ENCODE results near the gene MALT1.

The MALT1 gene

DNA sequence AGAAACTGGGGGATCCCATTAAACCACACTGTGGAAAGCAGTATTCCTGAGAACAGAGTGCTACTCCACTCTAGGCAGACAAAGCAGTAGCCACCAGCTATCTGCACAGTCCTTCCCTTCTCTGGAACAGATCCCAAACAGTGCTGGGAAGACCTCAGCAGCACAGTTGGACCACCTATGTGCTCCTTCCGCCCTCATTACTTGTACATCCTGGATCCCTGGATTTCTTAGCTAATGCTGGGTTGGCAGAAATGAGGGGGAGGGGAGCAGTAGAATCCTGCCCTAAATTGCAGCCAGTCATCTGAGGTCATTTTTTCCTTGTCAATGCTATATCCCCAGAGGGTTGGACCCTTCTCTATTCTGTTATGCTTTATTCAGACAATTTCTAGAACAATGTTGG is 13.8 kb upstream of the MALT1 start:
- POLR2A ChIA-PET, result interaction anchor here (1.5 kb wide), 1 partner anchor 14 kb away, joined by 3 read pairs; the partner anchor contains the start of gene MALT1
- DNase-seq (ENCODE audit: extremely low spot score), result no peak
- TF ChIP-seq L3MBTL2 (conservative IDR thresholded peaks at IDR 0.05) (no peak), NFRKB (IDR thresholded peaks at IDR 0.05) (no peak), BHLHE40 (IDR thresholded peaks at IDR 0.05; ENCODE audit: borderline replicate concordance) (no peak), CTBP1 (IDR thresholded peaks at IDR 0.05; ENCODE audit: borderline replicate concordance) (no peak), ELF4 (IDR thresholded peaks at IDR 0.05) (no peak), ARNT (IDR thresholded peaks at IDR 0.05) (no peak), HDGF (IDR thresholded peaks at IDR 0.05; ENCODE audit: borderline replicate concordance) (no peak), FOXM1 (IDR thresholded peaks at IDR 0.05; ENCODE audit: borderline replicate concordance) (no peak), LEF1 (IDR thresholded peaks at IDR 0.05; ENCODE audit: borderline replicate concordance) (no peak), FOXK2 (IDR thresholded peaks at IDR 0.05) (no peak), SUZ12 (IDR thresholded peaks at IDR 0.05) (no peak), SP1 (IDR thresholded peaks at IDR 0.05) (no peak)
- TF ChIP-seq, protein P1, sequence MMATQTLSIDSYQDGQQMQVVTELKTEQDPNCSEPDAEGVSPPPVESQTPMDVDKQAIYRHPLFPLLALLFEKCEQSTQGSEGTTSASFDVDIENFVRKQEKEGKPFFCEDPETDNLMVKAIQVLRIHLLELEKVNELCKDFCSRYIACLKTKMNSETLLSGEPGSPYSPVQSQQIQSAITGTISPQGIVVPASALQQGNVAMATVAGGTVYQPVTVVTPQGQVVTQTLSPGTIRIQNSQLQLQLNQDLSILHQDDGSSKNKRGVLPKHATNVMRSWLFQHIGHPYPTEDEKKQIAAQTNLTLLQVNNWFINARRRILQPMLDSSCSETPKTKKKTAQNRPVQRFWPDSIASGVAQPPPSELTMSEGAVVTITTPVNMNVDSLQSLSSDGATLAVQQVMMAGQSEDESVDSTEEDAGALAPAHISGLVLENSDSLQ (IDR thresholded peaks at IDR 0.05), result no peak
- CTCF ChIA-PET, result no interaction called here

DNA sequence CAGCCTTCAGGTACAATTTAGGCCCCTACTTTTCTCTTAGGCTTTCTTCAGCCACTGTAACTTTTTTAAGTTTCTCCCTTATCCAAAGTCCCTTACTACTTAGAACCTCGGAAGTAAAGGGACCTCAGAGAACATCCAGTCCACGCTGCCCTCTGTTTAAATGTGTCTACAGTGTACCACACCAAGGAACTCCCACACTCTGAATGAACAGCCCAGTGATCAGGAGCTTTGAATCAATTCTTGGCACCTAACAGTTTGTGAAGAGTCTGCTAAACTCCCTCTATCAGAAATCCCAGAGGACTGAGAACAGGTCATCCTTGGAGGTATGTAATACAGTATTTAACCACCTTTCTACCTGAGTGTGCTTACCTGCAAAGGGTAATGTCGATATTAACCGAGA is 11.6 kb upstream of the MALT1 start:
- ChIA-PET CTCF (interaction anchor here (1.0 kb wide), 1 partner anchor 11 kb away, joined by 4 read pairs; the partner anchor contains the start of gene MALT1), POLR2A (interaction anchor here (1.2 kb wide), 1 partner anchor 11 kb away, joined by 3 read pairs; the partner anchor contains the start of gene MALT1)
- no peak for TF ChIP-seq NFRKB (IDR thresholded peaks at IDR 0.05)
- no peak for TF ChIP-seq SUZ12 (IDR thresholded peaks at IDR 0.05)
- TF ChIP-seq TARDBP (IDR thresholded peaks at IDR 0.05), result no peak
- no peak for TF ChIP-seq ZNF384 (IDR thresholded peaks at IDR 0.05)
- TF ChIP-seq SP1 (IDR thresholded peaks at IDR 0.05), result no peak
- TF ChIP-seq FOXM1 (IDR thresholded peaks at IDR 0.05; ENCODE audit: borderline replicate concordance), result no peak
- TF ChIP-seq BHLHE40 (IDR thresholded peaks at IDR 0.05; ENCODE audit: borderline replicate concordance), result no peak
- no peak for TF ChIP-seq HDGF (IDR thresholded peaks at IDR 0.05; ENCODE audit: borderline replicate concordance)
- TF ChIP-seq ELF4 (IDR thresholded peaks at IDR 0.05), result no peak
- DNase-seq (ENCODE audit: extremely low spot score), result no peak

DNA sequence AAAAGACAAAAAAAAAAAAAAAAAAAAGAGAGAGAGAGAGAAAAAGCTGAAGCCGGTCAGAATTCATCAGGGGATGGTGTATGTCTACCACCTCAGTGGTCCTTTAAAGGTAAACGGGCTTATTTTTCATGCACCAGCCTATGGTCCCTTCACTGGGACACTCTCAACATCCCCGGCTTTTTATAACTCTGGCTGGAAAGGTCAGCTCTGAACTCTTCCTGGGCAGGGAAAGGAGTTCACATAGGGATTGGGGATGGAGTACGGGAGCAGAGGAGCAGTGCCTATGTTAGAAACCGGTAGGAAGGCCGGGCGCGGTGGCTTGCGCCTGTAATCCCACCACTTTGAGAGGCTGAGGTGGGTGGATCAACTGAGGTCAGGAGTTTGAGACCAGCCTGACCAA is 10.3 kb upstream of the MALT1 start:
- TF ChIP-seq BHLHE40 (IDR thresholded peaks at IDR 0.05; ENCODE audit: borderline replicate concordance) (no peak), LEF1 (IDR thresholded peaks at IDR 0.05; ENCODE audit: borderline replicate concordance) (no peak), FOXA1 (IDR thresholded peaks at IDR 0.05) (no peak)
- DNase-seq (ENCODE audit: extremely low spot score), result no peak
- ChIA-PET POLR2A (no interaction called here), CTCF (no interaction called here)

DNA sequence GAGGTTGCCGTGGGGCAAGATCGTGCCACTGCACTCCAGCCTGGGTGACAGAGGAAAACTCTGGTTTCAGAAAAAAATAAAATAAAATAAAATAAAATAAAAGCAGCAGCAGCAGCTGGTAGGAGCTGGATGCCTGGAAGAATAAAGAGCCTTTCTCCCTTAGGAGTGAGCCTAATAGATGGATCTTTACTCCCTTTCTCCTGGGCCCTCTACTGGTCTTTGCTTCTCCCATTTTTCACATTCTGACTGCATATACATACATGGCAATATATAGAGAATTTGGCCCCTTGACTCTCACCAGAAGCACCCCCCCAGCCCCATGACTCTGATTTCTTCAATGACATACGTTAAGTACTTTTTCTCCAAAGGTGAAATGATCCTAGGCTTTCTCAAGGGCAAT is 9.8 kb upstream of the MALT1 start:
- DNase-seq (ENCODE audit: extremely low spot score), result no peak
- ChIA-PET CTCF (no interaction called here), POLR2A (no interaction called here)
- TF ChIP-seq CTBP1 (IDR thresholded peaks at IDR 0.05; ENCODE audit: borderline replicate concordance) (no peak), BHLHE40 (IDR thresholded peaks at IDR 0.05; ENCODE audit: borderline replicate concordance) (no peak), LEF1 (IDR thresholded peaks at IDR 0.05; ENCODE audit: borderline replicate concordance) (no peak), NFRKB (IDR thresholded peaks at IDR 0.05) (no peak)
- TF ChIP-seq, protein P1 (IDR thresholded peaks at IDR 0.05), result no peak

DNA sequence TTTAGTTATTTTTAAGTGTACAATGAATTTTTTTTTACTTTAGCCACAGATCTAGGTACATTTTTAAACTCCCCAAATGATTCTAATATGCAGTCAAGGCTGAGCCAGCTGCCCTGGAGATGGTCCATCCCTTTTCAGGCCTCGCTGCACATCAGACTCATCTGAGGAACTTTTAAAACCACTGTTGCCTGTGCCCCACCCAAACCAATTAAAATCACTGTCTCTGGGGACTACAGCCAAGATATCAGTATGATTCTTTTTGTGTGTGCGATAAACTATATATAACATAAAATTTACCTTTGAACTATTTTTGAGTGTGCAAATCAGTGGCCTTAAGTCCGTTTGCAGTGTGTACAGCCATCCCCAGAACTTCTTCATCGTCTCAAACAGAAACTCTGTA is 9.1 kb upstream of the MALT1 start:
- ChIA-PET POLR2A (no interaction called here), CTCF (no interaction called here)
- no peak for DNase-seq (ENCODE audit: extremely low spot score)
- no peak for TF ChIP-seq ARNT (IDR thresholded peaks at IDR 0.05)
- TF ChIP-seq, protein P1 (IDR thresholded peaks at IDR 0.05), result no peak
- no peak for TF ChIP-seq L3MBTL2 (conservative IDR thresholded peaks at IDR 0.05)
- no peak for TF ChIP-seq SUZ12 (IDR thresholded peaks at IDR 0.05)
- TF ChIP-seq BHLHE40 (IDR thresholded peaks at IDR 0.05; ENCODE audit: borderline replicate concordance), result no peak
- TF ChIP-seq ZNF384 (IDR thresholded peaks at IDR 0.05), result no peak
- TF ChIP-seq FOXA1 (IDR thresholded peaks at IDR 0.05), result no peak

DNA sequence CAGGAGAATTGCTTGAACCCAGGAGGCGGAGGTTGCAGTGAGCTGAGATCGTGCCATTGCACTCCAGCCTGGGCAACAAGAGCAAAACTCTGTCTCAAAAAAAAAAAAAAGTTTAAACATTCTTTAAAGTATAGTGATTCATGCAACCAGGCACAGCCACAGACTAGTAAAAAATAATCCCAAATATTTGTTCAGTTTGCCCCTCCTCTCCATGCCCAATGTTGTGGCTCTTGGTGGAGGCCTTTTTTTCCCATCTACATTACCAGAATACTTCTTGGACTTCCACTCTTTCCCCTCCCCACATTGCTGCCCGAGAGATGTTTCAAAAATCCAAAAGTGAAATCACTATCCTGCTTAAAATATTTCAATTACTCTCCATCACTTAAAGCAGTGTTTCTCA is 5.1 kb upstream of the MALT1 start:
- POLR2A ChIA-PET, result no interaction called here
- CTCF ChIA-PET, result no interaction called here
- no peak for TF ChIP-seq BHLHE40 (IDR thresholded peaks at IDR 0.05; ENCODE audit: borderline replicate concordance)
- no peak for TF ChIP-seq L3MBTL2 (conservative IDR thresholded peaks at IDR 0.05)
- TF ChIP-seq SP1 (IDR thresholded peaks at IDR 0.05), result no peak
- TF ChIP-seq FOXM1 (IDR thresholded peaks at IDR 0.05; ENCODE audit: borderline replicate concordance), result no peak
- DNase-seq (ENCODE audit: extremely low spot score), result no peak

DNA sequence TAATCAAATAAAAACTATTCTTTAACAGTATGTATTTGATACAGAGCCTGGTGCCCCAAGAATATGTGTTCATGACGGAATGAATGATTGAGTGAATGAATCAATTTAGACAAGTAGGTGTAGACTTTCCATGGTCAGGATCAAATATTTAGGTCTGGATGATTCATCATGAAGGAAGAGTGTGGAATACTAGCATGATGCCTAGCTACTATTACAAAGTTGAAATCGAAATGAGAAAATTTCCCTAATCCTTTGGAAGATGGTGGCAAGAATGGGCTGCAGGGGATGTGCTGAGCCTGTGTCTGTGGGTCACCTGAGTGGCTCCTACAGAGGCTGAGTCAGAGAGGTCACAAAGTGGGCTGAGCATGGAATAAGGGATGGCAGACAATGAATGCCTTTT is 3.1 kb upstream of the MALT1 start:
- TF ChIP-seq NFRKB (IDR thresholded peaks at IDR 0.05) (no peak), LEF1 (IDR thresholded peaks at IDR 0.05; ENCODE audit: borderline replicate concordance) (no peak), CTBP1 (IDR thresholded peaks at IDR 0.05; ENCODE audit: borderline replicate concordance) (no peak), FOXM1 (IDR thresholded peaks at IDR 0.05; ENCODE audit: borderline replicate concordance) (no peak), ARNT (IDR thresholded peaks at IDR 0.05) (no peak), L3MBTL2 (conservative IDR thresholded peaks at IDR 0.05) (no peak), SUZ12 (IDR thresholded peaks at IDR 0.05) (no peak), FOXA1 (IDR thresholded peaks at IDR 0.05) (no peak), BHLHE40 (IDR thresholded peaks at IDR 0.05; ENCODE audit: borderline replicate concordance) (no peak), ELF4 (IDR thresholded peaks at IDR 0.05) (no peak), HDGF (IDR thresholded peaks at IDR 0.05; ENCODE audit: borderline replicate concordance) (no peak)
- TF ChIP-seq, protein P1 (IDR thresholded peaks at IDR 0.05), result no peak
- DNase-seq (ENCODE audit: extremely low spot score), result no peak
- POLR2A ChIA-PET, result no interaction called here
- CTCF ChIA-PET, result no interaction called here
